GM18907 (cell line): ENCODE results near the gene CARD11.
"Not testable (repeated sequence)": the region's sequence is repeated elsewhere in the genome, so short reads cannot be mapped to it uniquely, and the experiment has no call there.

Experiments
- ATAC-seq: cut with Tn5 transposase; IDR thresholded peaks from one replicate; pipeline ENCODE4 v1.9.1; 2021; ENCODE audit warnings: mild to moderate bottlenecking, moderate library complexity; ENCODE audit not compliant: unreplicated experiment

CARD11 gene

GRCh38 chr7:3021825-3022224, 21.8 kb downstream of the CARD11 start:
- ATAC-seq: no peak

- not testable (repeated sequence) for ATAC-seq
These were observed 22.4 kb downstream of the CARD11 start for GRCh38 chr7:3021224-3021623.

- no peak for ATAC-seq
These were observed 23.3 kb downstream of the CARD11 start for GRCh38 chr7:3020416-3020815.

- ATAC-seq: no peak
These were observed 23.9 kb downstream of the CARD11 start for GRCh38 chr7:3019801-3020200.

DNA sequence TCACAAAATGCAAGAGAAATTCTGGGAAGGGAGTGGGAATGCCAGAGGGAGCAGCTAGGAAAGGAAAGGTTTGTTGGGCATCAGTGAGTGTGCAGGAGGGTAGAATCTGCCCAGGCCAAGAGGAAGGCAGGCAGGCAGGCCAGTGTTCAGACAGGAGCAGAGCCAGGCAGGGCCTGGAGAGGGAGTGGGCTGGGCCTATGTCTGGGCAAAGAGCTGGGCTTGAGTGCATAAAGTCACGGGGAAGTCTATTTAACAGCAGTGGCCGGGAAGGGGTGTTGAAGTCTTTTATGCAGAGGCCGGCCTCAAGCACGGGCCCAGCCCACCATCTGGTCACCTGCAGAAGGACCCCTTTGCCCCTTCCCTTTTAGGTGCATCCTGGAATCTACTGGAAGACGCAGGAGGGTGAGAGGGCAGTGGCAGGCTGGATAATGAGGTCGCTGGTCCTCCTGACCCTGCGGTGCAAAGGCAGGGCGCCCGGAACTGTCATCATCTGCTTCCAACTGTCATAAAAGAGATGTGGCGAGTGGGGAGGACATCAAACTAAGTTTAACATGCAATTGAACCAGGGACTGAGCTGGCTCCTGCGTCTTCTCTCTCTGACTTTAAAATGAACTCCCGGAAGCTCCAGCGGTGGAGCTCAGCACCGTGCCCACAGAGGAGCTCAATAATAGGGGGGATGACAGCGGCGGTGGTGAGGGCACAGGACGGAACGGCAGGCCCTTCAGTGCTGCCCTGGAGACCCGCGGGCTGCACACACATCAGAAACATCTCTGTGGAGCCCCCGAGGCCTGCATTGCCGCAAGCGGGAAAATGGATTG, 29.5 kb downstream of the CARD11 start:
- ATAC-seq: no peak

- no peak for ATAC-seq
These were observed 32.3 kb downstream of the CARD11 start for GRCh38 chr7:3011211-3011852.

- ATAC-seq: no peak
These were observed 33.5 kb downstream of the CARD11 start for GRCh38 chr7:3010161-3010560.

GRCh38 chr7:3009086-3009485, 34.6 kb downstream of the CARD11 start:
- no peak for ATAC-seq

DNA sequence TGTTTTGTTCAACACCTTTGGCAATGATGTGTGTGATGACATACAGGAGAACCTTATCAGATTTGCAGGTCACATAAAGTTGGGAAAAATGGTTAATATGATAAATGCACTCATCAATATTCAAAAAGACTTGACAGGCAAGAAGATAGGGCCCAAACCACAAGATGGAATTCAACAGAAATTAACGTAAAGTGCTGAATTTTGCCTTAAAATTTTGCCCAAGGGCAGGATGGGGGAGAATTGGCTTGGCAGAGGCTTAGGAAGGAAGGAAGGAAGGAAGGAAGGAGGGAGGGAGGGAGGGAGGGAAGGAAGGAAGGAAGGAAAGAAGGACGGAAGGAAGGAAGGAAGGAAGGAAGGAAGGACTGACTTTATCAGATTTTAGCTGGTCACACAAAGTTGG, 35.3 kb downstream of the CARD11 start:
- ATAC-seq: no peak

GRCh38 chr7:3007696-3008095, 36.0 kb downstream of the CARD11 start:
- no peak for ATAC-seq

DNA sequence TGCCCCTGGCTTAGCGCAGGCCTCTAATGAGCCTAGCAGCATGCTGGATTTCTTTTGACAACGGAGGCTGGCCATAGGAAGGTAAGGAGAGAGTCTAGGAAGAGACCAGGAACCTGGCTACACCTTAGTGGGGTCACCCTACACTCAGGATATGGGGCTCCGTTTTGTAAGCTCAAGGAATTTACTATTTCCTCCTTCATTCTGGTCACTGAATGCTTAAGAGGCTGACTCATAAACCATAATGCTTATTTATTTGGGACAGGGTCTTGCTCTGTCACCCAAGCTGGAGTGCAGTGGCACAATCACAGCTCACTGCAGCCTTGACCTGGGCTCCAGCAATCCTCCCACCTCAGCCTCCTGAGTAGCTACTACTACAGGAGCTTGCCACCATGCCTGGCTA, 38.4 kb downstream of the CARD11 start:
- ATAC-seq: no peak

GRCh38 chr7:3003936-3004335, 39.7 kb downstream of the CARD11 start:
- ATAC-seq: no peak

DNA sequence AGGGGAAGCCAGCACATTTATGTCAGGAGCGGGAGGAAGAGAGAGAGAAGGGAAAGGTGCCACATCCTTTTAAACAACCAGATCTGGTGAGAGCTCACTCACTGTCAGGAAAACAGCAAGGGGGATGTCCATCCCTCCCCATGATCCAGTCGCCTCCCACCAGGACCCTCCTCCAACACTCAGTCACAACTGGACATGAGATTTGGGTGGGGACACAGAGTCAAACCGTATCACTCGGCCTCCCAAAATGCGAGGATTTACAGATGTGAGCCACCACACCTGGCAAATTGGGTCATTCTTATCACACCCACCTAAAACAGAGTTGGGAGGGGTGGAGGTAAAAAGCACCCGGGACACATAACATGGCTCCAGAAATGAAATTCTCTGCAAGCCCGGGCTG, 41.0 kb downstream of the CARD11 start:
- no peak for ATAC-seq

GRCh38 chr7:3000566-3000965, 43.1 kb downstream of the CARD11 start:
- ATAC-seq: no peak

- ATAC-seq: no peak
These were observed 44.6 kb downstream of the CARD11 start for GRCh38 chr7:2999078-2999500.

DNA sequence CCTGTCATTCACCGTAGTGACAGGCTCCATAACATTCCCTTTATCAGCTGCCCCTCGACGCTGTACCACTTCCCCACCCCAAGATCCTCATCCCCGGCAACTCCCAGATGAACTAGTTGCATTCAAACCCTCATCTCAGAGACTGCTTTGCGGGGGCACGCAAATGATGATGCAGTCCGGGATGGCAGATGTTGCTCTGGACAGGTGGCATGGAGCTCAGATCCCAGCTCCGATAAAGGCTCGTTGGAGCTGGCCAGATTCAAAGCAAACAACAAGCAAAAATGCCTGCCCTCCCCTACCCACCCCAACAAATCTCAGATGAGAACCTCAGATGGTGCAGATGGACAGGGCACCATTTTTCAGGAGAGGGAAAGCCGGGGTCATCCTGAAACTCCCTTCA, 46.7 kb downstream of the CARD11 start:
- ATAC-seq: no peak

DNA sequence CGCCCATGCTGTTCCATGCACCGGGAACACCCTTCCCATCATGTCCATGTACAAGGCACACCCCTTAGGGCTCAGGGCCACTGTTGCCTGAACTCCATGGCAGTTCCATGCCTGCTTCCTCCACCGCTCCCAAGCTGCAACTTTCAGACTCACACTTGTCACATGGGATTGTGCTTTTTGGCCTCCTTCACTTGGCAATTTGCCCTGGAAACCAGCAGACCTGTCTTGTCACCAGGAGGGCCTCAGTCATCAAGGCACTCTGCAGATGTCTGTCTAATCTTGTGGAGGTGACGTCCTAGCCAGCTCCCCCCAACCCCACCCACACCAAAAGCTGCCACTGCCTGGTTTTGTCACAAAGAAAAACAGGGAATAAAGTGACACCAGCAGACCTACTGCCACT, 47.5 kb downstream of the CARD11 start:
- ATAC-seq: no peak

DNA sequence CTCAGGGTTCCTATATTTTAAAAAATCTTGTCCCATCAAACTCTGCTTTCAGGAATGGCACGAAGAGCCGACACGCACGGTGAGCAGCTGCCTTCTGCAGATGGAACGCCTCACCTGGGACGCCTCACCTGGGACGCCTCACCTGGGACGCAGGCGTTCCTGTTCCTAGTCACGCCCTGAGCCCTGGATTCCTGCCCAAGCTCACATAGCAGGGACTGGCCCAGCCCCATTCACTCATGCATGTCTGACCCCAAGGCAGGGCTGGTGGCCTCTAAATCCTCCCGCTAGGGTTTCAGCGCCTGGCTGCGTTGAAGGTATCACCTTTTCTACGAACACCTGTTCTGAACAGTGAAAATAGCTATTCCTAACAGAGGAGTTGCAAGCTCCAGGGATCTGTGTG, 49.8 kb downstream of the CARD11 start:
- no peak for ATAC-seq

DNA sequence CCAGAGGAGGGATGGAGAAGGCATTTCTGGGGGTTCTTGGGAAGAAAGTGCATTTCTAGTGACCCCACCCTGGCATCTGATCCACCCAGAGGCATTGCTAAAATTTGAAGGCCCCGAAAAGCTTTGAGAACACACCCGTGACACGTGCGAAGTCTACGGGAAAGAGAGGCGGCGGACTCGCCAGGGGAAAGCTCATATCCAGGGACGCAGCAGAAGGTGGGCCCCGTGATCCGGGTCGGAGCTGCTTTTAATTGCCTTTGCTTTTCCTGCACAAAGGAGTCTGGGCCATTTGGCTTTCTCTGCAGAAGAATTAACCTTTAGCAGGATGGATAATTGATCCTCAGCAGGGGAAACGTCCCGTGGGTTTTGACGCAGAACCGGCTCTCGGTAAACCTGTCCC, 50.3 kb downstream of the CARD11 start:
- ATAC-seq: no peak

GRCh38 chr7:2990949-2991470, 52.7 kb downstream of the CARD11 start:
- no peak for ATAC-seq

GRCh38 chr7:2986561-2986960, 57.1 kb downstream of the CARD11 start:
- no peak for ATAC-seq

GRCh38 chr7:2985866-2986265, 57.8 kb downstream of the CARD11 start:
- no peak for ATAC-seq
